GM21576 (cell line): ENCODE measurements around the gene NAIF1.

Experiments used
- ATAC-seq: cut with Tn5 transposase; IDR thresholded peaks from one replicate; pipeline ENCODE4 v1.9.1; 2021; ENCODE audit warnings: mild to moderate bottlenecking, moderate library complexity; ENCODE audit not compliant: unreplicated experiment

The NAIF1 gene

GRCh38 chr9:128102861-128103588 lies 35.9 kb upstream of the NAIF1 start:
- no peak for ATAC-seq

GRCh38 chr9:128102196-128102595 lies 35.1 kb upstream of the NAIF1 start:
- ATAC-seq, result no peak

GRCh38 chr9:128101690-128102089 lies 34.6 kb upstream of the NAIF1 start:
- ATAC-seq, result no peak

GRCh38 chr9:128101231-128101661 lies 34.1 kb upstream of the NAIF1 start:
- no peak for ATAC-seq

- no peak for ATAC-seq
Observed at GRCh38 chr9:128100581-128100980, 33.5 kb upstream of the NAIF1 start.

GRCh38 chr9:128099932-128100491 lies 32.9 kb upstream of the NAIF1 start:
- ATAC-seq, result no peak

GRCh38 chr9:128099231-128099931 lies 32.3 kb upstream of the NAIF1 start:
- ATAC-seq, result no peak

GRCh38 chr9:128098297-128099230 lies 31.4 kb upstream of the NAIF1 start:
- no peak for ATAC-seq

- ATAC-seq, result no peak
Observed at GRCh38 chr9:128097543-128098296, 30.6 kb upstream of the NAIF1 start.

- ATAC-seq, result no peak
Observed at GRCh38 chr9:128096616-128097536, 29.8 kb upstream of the NAIF1 start.

- ATAC-seq, result no peak
Observed at GRCh38 chr9:128094950-128095544, 27.9 kb upstream of the NAIF1 start.

- peak; percentile 85 for ATAC-seq
Observed at GRCh38 chr9:128094166-128094949, 27.2 kb upstream of the NAIF1 start.

GRCh38 chr9:128093011-128093410 lies 25.9 kb upstream of the NAIF1 start:
- ATAC-seq, result no peak

GRCh38 chr9:128092199-128092977 lies 25.3 kb upstream of the NAIF1 start:
- ATAC-seq, result no peak

GRCh38 chr9:128091571-128091970 lies 24.5 kb upstream of the NAIF1 start:
- no peak for ATAC-seq

GRCh38 chr9:128091144-128091543 lies 24.0 kb upstream of the NAIF1 start:
- no peak for ATAC-seq

GRCh38 chr9:128089299-128089698 lies 22.2 kb upstream of the NAIF1 start:
- no peak for ATAC-seq
